PFSK-1 (cell line): Measurements from ENCODE around the gene IGLL1.

ENCODE experiments used
- FOXP2 ChIP-seq: optimal IDR thresholded peaks from 2 replicates; pipeline ENCODE3; 2011; ENCODE audit warnings: borderline replicate concordance, control low read depth, inconsistent platforms; ENCODE audit not compliant: insufficient read depth; ENCODE audit errors: extremely low read length, extremely low read depth
- POLR2AphosphoS5 ChIP-seq: IDR thresholded peaks from 2 replicates; pipeline ENCODE4 v1.6.1; 2012; ENCODE audit warnings: low read depth, mild to moderate bottlenecking, control low read depth, low read length, moderate library complexity
- SIN3A ChIP-seq: IDR thresholded peaks from 2 replicates; pipeline ENCODE4 v1.6.1; 2012; ENCODE audit warnings: mild to moderate bottlenecking, low read length, moderate library complexity, borderline replicate concordance; ENCODE audit not compliant: insufficient read depth
- TAF1 ChIP-seq: IDR thresholded peaks from 2 replicates; pipeline ENCODE4 v1.6.1; 2012; ENCODE audit warnings: low read length, control low read depth, borderline replicate concordance; ENCODE audit not compliant: insufficient read depth
- TF ChIP-seq, protein P1 (sequence below), 2 experiments: IDR thresholded peaks; 2 replicates each; pipeline versions ENCODE4 v1.6.1 to v1.8.0; 2011 to 2012; ENCODE audit warnings: low read depth in 2 of 2, low read length in 2 of 2, control low read depth in 1 of 2, inconsistent platforms in 1 of 2, mild to moderate bottlenecking in 1 of 2, moderate library complexity in 1 of 2; ENCODE audit not compliant: insufficient read depth in 1 of 2

The IGLL1 gene

DNA sequence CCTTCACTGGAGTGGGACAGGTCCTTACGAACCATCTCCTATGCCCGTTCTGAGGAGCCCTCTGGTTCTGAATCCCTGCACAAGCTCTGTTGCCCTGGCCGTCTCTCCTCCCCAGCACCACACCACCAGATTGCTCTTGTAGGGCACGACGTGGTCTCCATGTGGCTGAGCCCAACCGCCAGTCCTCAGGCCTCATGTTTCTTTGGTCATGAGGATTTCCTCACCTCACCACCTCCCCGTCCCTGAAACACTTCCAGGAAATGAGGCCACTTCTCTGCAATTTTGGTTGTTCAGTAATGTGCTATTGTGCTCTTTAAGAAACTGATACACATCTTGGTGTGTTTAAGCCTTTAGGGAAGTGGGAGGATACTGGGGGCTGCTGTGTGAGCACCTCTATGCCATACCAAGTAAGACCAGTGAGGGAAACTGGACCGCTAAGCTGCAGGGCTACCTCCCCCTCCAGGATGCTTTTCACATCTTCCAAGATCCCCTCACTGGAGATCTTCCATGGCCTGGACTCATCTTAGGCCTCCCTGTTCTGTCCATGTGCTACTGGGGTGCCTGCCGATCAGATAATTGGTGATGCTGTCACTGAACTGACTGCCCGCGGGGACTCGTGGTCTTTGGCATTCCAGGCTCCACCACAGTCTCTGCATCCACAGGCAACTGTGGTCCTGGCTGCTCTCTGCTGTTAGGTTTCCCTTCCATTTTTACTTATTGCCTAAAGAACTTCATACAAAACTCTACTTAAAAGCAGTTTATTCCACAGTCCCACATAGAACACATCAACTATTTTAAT lies 30.1 kb upstream of the IGLL1 start:
- no peak for TF ChIP-seq POLR2AphosphoS5
- TF ChIP-seq FOXP2 = no peak
- TF ChIP-seq, protein P1, sequence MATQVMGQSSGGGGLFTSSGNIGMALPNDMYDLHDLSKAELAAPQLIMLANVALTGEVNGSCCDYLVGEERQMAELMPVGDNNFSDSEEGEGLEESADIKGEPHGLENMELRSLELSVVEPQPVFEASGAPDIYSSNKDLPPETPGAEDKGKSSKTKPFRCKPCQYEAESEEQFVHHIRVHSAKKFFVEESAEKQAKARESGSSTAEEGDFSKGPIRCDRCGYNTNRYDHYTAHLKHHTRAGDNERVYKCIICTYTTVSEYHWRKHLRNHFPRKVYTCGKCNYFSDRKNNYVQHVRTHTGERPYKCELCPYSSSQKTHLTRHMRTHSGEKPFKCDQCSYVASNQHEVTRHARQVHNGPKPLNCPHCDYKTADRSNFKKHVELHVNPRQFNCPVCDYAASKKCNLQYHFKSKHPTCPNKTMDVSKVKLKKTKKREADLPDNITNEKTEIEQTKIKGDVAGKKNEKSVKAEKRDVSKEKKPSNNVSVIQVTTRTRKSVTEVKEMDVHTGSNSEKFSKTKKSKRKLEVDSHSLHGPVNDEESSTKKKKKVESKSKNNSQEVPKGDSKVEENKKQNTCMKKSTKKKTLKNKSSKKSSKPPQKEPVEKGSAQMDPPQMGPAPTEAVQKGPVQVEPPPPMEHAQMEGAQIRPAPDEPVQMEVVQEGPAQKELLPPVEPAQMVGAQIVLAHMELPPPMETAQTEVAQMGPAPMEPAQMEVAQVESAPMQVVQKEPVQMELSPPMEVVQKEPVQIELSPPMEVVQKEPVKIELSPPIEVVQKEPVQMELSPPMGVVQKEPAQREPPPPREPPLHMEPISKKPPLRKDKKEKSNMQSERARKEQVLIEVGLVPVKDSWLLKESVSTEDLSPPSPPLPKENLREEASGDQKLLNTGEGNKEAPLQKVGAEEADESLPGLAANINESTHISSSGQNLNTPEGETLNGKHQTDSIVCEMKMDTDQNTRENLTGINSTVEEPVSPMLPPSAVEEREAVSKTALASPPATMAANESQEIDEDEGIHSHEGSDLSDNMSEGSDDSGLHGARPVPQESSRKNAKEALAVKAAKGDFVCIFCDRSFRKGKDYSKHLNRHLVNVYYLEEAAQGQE (IDR thresholded peaks at IDR 0.05; ENCODE audit: insufficient read depth in 1 of 2, low read depth in 2 of 2, low read length in 2 of 2) = no peak
- TF ChIP-seq SIN3A = no peak
- TF ChIP-seq TAF1 = no peak

DNA sequence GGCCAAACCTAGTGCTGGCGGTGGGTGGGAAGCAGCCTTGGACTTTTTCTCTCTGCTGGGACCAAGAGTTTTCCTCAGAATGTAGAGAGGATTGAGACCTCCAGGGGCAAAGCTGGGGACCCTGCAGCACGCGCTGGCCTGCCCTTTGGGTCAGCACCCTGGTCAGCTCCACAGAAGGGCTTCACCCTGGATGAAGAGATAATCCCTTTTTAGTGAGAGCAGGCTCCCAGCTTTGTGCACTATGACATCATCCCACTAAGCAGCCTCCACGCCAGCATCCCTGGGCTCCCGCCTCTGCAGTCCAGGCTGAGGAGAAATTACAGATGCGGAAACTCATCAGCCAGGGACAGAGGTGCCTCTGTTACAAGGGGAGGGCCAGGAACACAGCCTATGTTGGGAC lies 28.5 kb upstream of the IGLL1 start:
- no peak for TF ChIP-seq FOXP2
- TF ChIP-seq, protein P1 (IDR thresholded peaks at IDR 0.05; ENCODE audit: insufficient read depth in 1 of 2, low read depth in 2 of 2, low read length in 2 of 2) = peak; percentile 87 to 94

DNA sequence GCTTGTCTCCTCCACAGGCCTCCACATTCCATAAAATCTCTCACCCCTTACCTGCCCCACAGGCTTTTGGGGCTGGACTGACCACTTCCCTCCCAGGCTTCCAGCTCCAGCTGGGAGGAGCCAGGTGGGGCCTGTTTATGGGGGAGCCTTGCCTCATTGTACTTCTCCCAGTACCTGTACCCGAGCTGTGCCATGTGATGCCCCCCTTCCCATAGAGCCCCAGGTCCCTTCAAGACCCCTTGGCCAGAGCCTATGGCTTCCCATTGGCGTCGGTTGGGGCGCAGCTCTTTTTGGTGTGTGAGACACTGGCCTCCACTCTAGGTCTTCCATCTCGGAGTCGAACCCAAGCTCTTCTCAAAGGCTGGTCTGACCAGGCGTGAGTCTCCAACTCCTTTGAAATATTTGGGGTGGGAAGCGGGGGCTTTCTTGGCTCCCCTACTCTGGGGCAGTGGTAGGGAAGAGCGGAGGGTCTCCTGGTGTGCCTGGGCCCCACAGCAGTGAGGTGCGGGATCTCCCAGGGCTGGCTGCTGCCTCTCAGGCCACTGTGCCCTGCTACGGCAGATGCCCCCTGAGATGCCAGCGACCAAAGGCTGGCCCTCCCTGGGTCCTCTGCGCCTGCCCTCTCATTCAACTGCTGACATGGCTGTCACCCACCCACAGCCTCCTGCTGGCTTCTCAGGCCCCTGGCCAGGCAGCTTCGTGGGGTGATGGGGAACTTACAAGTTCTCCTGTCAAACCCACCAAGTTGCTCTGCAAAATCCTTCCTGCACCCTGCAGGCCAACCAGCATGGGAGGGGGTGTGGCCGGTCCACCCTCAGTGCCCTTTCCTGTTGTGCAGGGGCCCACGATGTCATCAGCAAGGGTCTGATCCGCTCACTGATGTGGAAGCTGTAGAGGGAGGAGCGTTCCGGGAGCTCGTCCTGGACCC lies 26.4 kb upstream of the IGLL1 start:
- TF ChIP-seq, protein P1 (IDR thresholded peaks at IDR 0.05; ENCODE audit: insufficient read depth in 1 of 2, low read depth in 2 of 2, low read length in 2 of 2) = no peak
- TF ChIP-seq TAF1 (no peak), FOXP2 (no peak), SIN3A (no peak), POLR2AphosphoS5 (no peak)

DNA sequence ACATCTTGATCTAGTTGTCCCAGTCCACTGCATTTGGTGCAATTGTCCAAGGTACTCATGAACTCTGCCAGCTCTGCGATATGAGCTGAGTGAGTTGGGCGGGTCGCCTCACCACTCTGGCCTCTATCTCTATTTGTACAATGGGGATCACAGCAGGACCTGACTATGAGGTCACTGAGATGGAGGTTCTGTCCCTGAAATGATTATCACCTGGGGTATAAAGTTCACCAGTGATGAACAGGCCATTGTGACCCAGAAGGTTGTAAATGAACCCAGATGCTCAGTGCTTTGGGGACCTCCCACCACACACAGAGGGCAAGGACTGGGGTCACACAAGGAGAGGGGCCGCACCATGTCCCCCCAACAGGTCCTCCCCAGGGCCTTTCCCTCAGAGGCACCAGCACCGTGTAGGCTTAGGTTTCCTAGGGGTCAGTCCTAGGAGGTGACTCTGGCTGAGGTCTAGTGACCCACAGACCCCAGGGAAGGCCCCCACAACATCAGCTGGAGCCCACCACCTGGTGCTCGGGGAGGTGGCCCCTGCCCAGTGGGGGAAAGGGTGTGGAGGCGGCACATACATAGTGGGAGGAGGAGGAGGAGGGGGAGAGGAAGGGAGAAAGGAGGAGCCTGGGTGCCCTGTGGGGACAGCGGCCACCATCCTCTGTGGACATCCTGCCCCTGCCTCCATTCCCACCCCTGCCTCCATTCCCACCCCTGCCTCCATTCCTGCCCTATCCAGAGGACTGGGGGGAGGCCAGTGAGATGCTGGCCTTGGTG lies 25.0 kb upstream of the IGLL1 start:
- no peak for TF ChIP-seq SIN3A
- TF ChIP-seq POLR2AphosphoS5 = no peak
- no peak for TF ChIP-seq FOXP2
- no peak for TF ChIP-seq TAF1
- TF ChIP-seq, protein P1 (IDR thresholded peaks at IDR 0.05; ENCODE audit: insufficient read depth in 1 of 2, low read depth in 2 of 2, low read length in 2 of 2) = no peak
